BJ (cell line): ENCODE results near the gene ADAMTS12. TPM values are rescaled to one million over a fixed set of nuclear protein-coding genes. Genes with fewer than 3 reads are reported as not detected.

Source experiments
- CTCF ChIA-PET: fragments of 350-600 bp; formaldehyde crosslinking; extraction: SDS; loops from one replicate; lab custom pipeline; 2021; ENCODE audit warnings: antibody characterized with exemption, inconsistent platforms; lab: Yijun Ruan, JAX
- POLR2A ChIA-PET: fragments of 300-600 bp; sonication (Branson Sonifier 250); formaldehyde crosslinking; extraction: SDS; loops from one replicate; lab custom pipeline; 2021; ENCODE audit warnings: antibody characterized with exemption; lab: Charles Lee
- DNase-seq: peaks from one replicate; pipeline ENCODE4 v3.0.0-alpha.2; 2011; ENCODE audit warnings: low read depth
- H3K27me3 ChIP-seq: 2 replicates; pipeline ENCODE4 v1.6.0; 2011; ENCODE audit warnings: low read length; ENCODE audit not compliant: control insufficient read depth, insufficient read depth
- H3K36me3 ChIP-seq: 2 replicates; pipeline ENCODE4 v1.5.1; 2011; ENCODE audit warnings: low read length; ENCODE audit not compliant: control insufficient read depth, insufficient read depth
- H3K4me3 ChIP-seq: 2 replicates; pipeline ENCODE4 v1.5.1; 2011; ENCODE audit warnings: low read depth, mild to moderate bottlenecking, control low read depth, low read length
- polyA plus RNA-seq: library from polyadenylated mRNA; depleted of rRNA; stranded (reverse); fragments of >200 nt; gene quantifications from 2 replicates; pipeline ENCODE4 v1.2.3, GENCODE V29; 2011
- TF ChIP-seq, protein P1 (sequence below): IDR thresholded peaks from 2 replicates; pipeline ENCODE4 v1.5.1; 2011; ENCODE audit warnings: low read depth, mild to moderate bottlenecking, control low read depth, inconsistent platforms, low read length, moderate library complexity; ENCODE audit not compliant: insufficient read depth

The ADAMTS12 gene
- polyA plus RNA-seq, 1 experiment, result 25.6 TPM

DNA sequence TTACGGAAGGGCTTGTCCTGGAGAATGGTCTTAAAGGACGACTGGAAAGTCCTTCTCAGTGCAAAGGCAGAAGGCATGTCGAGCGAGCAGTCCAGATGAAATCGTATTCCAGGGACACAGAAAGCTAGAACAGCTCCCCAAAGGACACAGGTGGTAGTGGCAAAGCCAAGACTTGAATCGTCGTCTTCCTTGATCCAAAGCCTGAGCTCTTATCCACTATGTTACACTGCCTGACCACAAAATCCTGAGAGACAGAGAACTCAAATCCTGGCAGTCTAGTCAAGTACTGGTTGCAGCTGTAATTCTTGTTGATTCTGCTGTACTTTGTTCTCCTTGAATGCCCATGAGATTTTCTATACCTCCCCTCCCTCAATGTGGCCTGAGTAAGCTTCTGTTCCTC is 252.3 kb downstream of the ADAMTS12 start:
- CTCF ChIA-PET, result interaction anchor here (1.0 kb wide), 1 partner anchor 11 kb away, joined by 3 read pairs; no protein-coding TSS in a partner anchor
- TF ChIP-seq, protein P1, sequence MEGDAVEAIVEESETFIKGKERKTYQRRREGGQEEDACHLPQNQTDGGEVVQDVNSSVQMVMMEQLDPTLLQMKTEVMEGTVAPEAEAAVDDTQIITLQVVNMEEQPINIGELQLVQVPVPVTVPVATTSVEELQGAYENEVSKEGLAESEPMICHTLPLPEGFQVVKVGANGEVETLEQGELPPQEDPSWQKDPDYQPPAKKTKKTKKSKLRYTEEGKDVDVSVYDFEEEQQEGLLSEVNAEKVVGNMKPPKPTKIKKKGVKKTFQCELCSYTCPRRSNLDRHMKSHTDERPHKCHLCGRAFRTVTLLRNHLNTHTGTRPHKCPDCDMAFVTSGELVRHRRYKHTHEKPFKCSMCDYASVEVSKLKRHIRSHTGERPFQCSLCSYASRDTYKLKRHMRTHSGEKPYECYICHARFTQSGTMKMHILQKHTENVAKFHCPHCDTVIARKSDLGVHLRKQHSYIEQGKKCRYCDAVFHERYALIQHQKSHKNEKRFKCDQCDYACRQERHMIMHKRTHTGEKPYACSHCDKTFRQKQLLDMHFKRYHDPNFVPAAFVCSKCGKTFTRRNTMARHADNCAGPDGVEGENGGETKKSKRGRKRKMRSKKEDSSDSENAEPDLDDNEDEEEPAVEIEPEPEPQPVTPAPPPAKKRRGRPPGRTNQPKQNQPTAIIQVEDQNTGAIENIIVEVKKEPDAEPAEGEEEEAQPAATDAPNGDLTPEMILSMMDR, result no peak
- POLR2A ChIA-PET, result interaction anchor here (0.8 kb wide), 1 partner anchor 10 kb away, joined by 4 read pairs; no protein-coding TSS in a partner anchor

DNA sequence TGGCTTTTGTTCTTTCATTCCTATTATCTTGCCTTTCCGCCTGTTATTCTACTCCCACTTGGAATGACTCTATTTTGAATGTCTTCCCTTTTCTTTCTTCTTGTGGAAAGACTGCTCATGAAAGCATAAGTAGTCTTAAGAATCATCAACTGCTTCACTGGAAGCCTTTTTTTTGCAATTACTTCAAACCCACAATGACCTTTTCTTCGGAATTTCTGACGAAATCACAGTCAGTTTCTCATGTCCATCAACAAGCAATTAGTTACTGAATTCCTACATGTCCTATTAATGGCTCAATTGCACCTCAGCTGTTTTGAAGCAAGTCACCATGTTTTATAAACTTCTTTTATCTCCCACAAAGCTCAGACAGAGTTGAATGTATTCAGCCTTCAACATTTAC is 254.8 kb downstream of the ADAMTS12 start:
- no peaks in the 10 kb centered on the region for H3K27me3 ChIP-seq
- no peak for DNase-seq
- ChIA-PET POLR2A (no interaction called here), CTCF (interaction anchor here (1.8 kb wide), 1 partner anchor 333 kb away, joined by 4 read pairs; no protein-coding TSS in a partner anchor)
- H3K36me3 ChIP-seq, result peaks cover 4% of the 10 kb centered on the region
- no peak overlapping the region for H3K4me3 ChIP-seq
- TF ChIP-seq, protein P1, result no peak

More for the DNA sequence above, 252.3 kb downstream of the ADAMTS12 start:
- no peaks in the 10 kb centered on the region for H3K27me3 ChIP-seq
- H3K36me3 ChIP-seq, result peaks cover 4% of the 10 kb centered on the region
- H3K4me3 ChIP-seq, result no peak overlapping the region
- no peak for DNase-seq

DNA sequence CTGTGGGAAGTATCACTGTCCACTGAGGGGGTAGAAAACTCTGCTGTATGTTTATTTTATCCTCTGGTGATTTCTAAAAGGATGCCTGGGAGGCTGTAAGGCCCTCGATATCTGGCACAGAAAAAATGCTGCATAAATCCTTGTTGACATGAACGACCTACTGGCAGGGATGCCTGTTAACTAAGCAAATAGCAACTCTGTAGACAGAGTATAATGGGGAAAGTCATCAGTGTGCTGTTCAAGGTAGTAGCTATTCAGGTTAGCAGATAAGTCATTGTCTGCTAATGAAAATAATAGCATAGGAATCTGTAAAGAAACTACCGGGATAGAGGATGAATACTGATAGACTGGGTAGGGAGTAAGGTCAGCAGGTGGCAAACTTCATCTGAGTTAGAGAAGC is 256.2 kb downstream of the ADAMTS12 start:
- ChIA-PET CTCF (interaction anchor here (1.4 to 1.9 kb wide), 3 partner anchors 8 to 334 kb away, joined by 3 to 4 read pairs (median 4); no protein-coding TSS in a partner anchor), POLR2A (no interaction called here)
- TF ChIP-seq, protein P1, result no peak
- peaks cover 2% of the 10 kb centered on the region for H3K36me3 ChIP-seq
- H3K4me3 ChIP-seq, result no peak overlapping the region
- no peaks in the 10 kb centered on the region for H3K27me3 ChIP-seq
- no peak for DNase-seq

DNA sequence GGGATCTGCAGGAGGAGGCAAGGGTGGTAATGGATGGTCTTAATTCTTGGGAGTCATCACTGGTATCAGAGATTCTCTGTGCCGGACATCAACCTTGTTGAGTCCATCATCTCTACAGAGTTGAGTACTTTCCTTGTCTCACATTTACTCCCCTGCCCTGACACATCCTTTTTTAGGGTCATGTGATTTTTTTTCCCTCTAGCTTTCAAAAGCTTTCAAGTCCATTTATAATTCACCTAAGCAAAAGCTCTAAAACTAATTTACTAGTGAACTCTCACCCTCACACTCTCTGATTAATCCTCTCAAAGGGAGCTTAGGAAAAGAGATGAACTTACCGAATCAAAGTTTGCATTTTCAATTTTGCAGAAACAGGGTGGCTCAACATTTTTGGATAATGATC is 258.1 kb downstream of the ADAMTS12 start:
- no peaks in the 10 kb centered on the region; the same call in 1 of the 2 replicates for H3K36me3 ChIP-seq
- no peak overlapping the region for H3K4me3 ChIP-seq
- no peak for DNase-seq
- TF ChIP-seq, protein P1, result no peak
- no peaks in the 10 kb centered on the region for H3K27me3 ChIP-seq
- ChIA-PET CTCF (interaction anchor here (1.3 kb wide), 1 partner anchor 155 kb away, joined by 3 read pairs; no protein-coding TSS in a partner anchor), POLR2A (no interaction called here)

DNA sequence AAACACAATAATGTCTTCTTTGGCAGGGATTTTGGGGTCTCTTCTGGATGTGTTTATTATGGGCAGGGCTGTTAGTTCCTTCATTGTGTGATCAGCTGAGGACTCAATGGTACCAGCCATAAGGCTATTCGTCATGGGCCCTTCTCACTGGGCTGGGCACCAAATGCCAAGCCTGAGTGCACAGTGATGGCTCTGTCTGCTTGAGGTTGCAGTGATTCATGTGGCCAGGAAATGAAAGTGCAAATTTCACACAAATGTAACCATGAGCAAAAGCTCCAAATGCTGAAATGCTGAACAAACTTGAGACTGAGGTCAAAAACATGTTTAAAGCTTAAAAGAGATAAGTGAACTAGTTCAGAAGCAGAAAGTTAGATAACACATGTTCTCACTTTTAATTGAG is 260.0 kb downstream of the ADAMTS12 start:
- Histone ChIP-seq H3K27me3 (no peaks in the 10 kb centered on the region), H3K36me3 (no peaks in the 10 kb centered on the region; the same call in 1 of the 2 replicates), H3K4me3 (no peak overlapping the region)
- DNase-seq, result no peak
- ChIA-PET CTCF (interaction anchor here (1.4 kb wide), 1 partner anchor 16 kb away, joined by 3 read pairs; no protein-coding TSS in a partner anchor), POLR2A (no interaction called here)
- TF ChIP-seq, protein P1, result no peak
